ENCODE measurements around the gene PKIG. TPM values are rescaled to one million over a fixed set of nuclear protein-coding genes. Genes with fewer than 3 reads are reported as not detected.

Gene PKIG
- total and polyA plus RNA-seq, 2 of the 8 experiments (the other 6 are each of a cell fraction or from before 2014, with no cell fraction given) = 26.7 to 34.3 TPM

DNA sequence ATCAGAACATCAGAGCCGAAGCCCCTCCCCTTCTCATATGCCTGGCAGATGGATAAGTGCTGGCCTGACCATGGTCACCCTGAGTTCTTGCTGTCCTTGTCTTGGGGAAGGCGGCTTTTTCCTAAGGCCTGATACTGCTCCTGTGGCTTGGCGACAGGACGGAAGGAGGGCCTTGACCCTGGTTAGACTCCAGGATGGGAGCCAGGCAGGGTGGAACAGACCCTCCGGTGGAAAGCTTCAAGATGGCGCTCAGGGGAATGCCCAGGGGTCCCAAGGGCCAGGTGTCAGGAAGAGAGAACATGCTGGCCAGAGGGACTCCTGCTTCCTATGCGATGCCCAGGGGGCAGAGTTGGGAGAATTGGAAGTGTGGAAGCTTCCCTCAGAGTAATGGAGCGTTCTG is 39.6 kb downstream of the PKIG start (continued):
- TF ChIP-seq, protein P1, sequence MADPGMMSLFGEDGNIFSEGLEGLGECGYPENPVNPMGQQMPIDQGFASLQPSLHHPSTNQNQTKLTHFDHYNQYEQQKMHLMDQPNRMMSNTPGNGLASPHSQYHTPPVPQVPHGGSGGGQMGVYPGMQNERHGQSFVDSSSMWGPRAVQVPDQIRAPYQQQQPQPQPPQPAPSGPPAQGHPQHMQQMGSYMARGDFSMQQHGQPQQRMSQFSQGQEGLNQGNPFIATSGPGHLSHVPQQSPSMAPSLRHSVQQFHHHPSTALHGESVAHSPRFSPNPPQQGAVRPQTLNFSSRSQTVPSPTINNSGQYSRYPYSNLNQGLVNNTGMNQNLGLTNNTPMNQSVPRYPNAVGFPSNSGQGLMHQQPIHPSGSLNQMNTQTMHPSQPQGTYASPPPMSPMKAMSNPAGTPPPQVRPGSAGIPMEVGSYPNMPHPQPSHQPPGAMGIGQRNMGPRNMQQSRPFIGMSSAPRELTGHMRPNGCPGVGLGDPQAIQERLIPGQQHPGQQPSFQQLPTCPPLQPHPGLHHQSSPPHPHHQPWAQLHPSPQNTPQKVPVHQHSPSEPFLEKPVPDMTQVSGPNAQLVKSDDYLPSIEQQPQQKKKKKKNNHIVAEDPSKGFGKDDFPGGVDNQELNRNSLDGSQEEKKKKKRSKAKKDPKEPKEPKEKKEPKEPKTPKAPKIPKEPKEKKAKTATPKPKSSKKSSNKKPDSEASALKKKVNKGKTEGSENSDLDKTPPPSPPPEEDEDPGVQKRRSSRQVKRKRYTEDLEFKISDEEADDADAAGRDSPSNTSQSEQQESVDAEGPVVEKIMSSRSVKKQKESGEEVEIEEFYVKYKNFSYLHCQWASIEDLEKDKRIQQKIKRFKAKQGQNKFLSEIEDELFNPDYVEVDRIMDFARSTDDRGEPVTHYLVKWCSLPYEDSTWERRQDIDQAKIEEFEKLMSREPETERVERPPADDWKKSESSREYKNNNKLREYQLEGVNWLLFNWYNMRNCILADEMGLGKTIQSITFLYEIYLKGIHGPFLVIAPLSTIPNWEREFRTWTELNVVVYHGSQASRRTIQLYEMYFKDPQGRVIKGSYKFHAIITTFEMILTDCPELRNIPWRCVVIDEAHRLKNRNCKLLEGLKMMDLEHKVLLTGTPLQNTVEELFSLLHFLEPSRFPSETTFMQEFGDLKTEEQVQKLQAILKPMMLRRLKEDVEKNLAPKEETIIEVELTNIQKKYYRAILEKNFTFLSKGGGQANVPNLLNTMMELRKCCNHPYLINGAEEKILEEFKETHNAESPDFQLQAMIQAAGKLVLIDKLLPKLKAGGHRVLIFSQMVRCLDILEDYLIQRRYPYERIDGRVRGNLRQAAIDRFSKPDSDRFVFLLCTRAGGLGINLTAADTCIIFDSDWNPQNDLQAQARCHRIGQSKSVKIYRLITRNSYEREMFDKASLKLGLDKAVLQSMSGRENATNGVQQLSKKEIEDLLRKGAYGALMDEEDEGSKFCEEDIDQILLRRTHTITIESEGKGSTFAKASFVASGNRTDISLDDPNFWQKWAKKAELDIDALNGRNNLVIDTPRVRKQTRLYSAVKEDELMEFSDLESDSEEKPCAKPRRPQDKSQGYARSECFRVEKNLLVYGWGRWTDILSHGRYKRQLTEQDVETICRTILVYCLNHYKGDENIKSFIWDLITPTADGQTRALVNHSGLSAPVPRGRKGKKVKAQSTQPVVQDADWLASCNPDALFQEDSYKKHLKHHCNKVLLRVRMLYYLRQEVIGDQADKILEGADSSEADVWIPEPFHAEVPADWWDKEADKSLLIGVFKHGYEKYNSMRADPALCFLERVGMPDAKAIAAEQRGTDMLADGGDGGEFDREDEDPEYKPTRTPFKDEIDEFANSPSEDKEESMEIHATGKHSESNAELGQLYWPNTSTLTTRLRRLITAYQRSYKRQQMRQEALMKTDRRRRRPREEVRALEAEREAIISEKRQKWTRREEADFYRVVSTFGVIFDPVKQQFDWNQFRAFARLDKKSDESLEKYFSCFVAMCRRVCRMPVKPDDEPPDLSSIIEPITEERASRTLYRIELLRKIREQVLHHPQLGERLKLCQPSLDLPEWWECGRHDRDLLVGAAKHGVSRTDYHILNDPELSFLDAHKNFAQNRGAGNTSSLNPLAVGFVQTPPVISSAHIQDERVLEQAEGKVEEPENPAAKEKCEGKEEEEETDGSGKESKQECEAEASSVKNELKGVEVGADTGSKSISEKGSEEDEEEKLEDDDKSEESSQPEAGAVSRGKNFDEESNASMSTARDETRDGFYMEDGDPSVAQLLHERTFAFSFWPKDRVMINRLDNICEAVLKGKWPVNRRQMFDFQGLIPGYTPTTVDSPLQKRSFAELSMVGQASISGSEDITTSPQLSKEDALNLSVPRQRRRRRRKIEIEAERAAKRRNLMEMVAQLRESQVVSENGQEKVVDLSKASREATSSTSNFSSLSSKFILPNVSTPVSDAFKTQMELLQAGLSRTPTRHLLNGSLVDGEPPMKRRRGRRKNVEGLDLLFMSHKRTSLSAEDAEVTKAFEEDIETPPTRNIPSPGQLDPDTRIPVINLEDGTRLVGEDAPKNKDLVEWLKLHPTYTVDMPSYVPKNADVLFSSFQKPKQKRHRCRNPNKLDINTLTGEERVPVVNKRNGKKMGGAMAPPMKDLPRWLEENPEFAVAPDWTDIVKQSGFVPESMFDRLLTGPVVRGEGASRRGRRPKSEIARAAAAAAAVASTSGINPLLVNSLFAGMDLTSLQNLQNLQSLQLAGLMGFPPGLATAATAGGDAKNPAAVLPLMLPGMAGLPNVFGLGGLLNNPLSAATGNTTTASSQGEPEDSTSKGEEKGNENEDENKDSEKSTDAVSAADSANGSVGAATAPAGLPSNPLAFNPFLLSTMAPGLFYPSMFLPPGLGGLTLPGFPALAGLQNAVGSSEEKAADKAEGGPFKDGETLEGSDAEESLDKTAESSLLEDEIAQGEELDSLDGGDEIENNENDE (IDR thresholded peaks at IDR 0.05; ENCODE audit: insufficient replicate concordance, low read length) = no peak
- TF ChIP-seq CHD2 (IDR thresholded peaks at IDR 0.05; ENCODE audit: low read length) (no peak), TBP (IDR thresholded peaks at IDR 0.05; ENCODE audit: low read depth, low read length) (no peak), CREB1 (IDR thresholded peaks at IDR 0.05) (no peak), SP4 (IDR thresholded peaks at IDR 0.05; ENCODE audit: low read length) (no peak), TCF12 (IDR thresholded peaks at IDR 0.05; ENCODE audit: low read depth, low read length) (no peak), TAF7 (optimal IDR thresholded peaks at IDR 0.05; ENCODE audit: borderline replicate concordance, low read depth, low read length) (no peak), RBBP5 (IDR thresholded peaks at IDR 0.05; ENCODE audit: borderline replicate concordance, low read depth, low read length) (no peak), POLR2A (IDR thresholded peaks at IDR 0.05; ENCODE audit: control extremely low read depth in 1 of 2, low read depth in 2 of 2, low read length in 2 of 2) (no peak), TAF1 (IDR thresholded peaks at IDR 0.05; ENCODE audit: low read depth, low read length) (no peak)
